OCI-LY1 (cell line): Measurements from ENCODE around the gene TSGA10.

Experiments used
- H2AFZ ChIP-seq: fragments of 200-600 bp; sonication (generic), shearing (Covaris generic); 2 replicates; pipeline ENCODE4 v1.6.0; 2014; ENCODE audit warnings: antibody characterized with exemption, mild to moderate bottlenecking, low read length
- H3F3A ChIP-seq: fragments of 200-600 bp; sonication (generic), shearing (Covaris generic); 2 replicates; pipeline ENCODE4 v1.6.0; 2014; ENCODE audit warnings: mild to moderate bottlenecking, antibody characterized with exemption, low read length, moderate library complexity; ENCODE audit not compliant: insufficient read depth
- H3K27ac ChIP-seq: fragments of 200-600 bp; sonication (generic); 2 replicates; pipeline ENCODE4 v1.5.1; 2014; ENCODE audit warnings: low read length, mixed run types, mild to moderate bottlenecking, low read depth; ENCODE audit not compliant: poor library complexity, severe bottlenecking
- H3K27me3 ChIP-seq: fragments of 200-600 bp; sonication (generic); 2 replicates; pipeline ENCODE4 v1.6.0; 2014; ENCODE audit warnings: antibody characterized with exemption, mild to moderate bottlenecking, low read length, moderate library complexity; ENCODE audit not compliant: insufficient read depth
- H3K36me3 ChIP-seq: fragments of 200-600 bp; sonication (generic); 2 replicates; pipeline ENCODE4 v1.6.1; 2014; ENCODE audit warnings: mild to moderate bottlenecking, antibody characterized with exemption, low read length, moderate library complexity, mixed read lengths; ENCODE audit not compliant: insufficient read depth
- H3K4me1 ChIP-seq: fragments of 200-600 bp; sonication (generic); 2 replicates; pipeline ENCODE4 v1.5.1; 2014; ENCODE audit warnings: mild to moderate bottlenecking, low read length, moderate library complexity; ENCODE audit not compliant: insufficient read depth, severe bottlenecking
- H3K4me2 ChIP-seq: fragments of 200-600 bp; sonication (generic), shearing (Covaris generic); 2 replicates; pipeline ENCODE4 v1.6.1; 2014; ENCODE audit warnings: low read length
- H3K4me3 ChIP-seq: fragments of 200-600 bp; sonication (generic); 2 replicates; pipeline ENCODE4 v1.5.1; 2014; ENCODE audit warnings: low read length, low read depth, mild to moderate bottlenecking, mixed read lengths; ENCODE audit not compliant: poor library complexity, severe bottlenecking
- H3K79me2 ChIP-seq: fragments of 200-600 bp; shearing (Covaris generic); 2 replicates; pipeline ENCODE4 v1.6.1; 2016; ENCODE audit warnings: mixed run types, low read length, mixed read lengths; ENCODE audit not compliant: insufficient read depth
- H3K9ac ChIP-seq: fragments of 200-600 bp; sonication (generic), shearing (Covaris generic); 2 replicates; pipeline ENCODE4 v1.6.1; 2014; ENCODE audit warnings: mild to moderate bottlenecking, low read length, mixed read lengths
- H3K9me2 ChIP-seq: fragments of 200-600 bp; sonication (generic), shearing (Covaris generic); 2 replicates; pipeline ENCODE4 v1.6.1; 2014; ENCODE audit warnings: low read depth, mild to moderate bottlenecking, low read length, mixed read lengths
- H3K9me3 ChIP-seq: fragments of 200-600 bp; shearing (Covaris generic); 2 replicates; pipeline ENCODE4 v1.6.1; 2014; ENCODE audit warnings: low read length, mixed read lengths
- H4K20me1 ChIP-seq: fragments of 200-600 bp; sonication (generic), shearing (Covaris generic); 2 replicates; pipeline ENCODE4 v1.6.0; 2016; ENCODE audit warnings: mild to moderate bottlenecking, low read length; ENCODE audit not compliant: insufficient read depth
- CTCF ChIP-seq: fragments of 200-600 bp; sonication (generic), shearing (Covaris generic); IDR thresholded peaks from 2 replicates; pipeline ENCODE4 v1.5.1; 2017; ENCODE audit warnings: mild to moderate bottlenecking, antibody characterized with exemption, low read length, moderate library complexity, mixed read lengths
- EZH2 ChIP-seq: fragments of 200-600 bp; sonication (generic), shearing (Covaris generic); IDR thresholded peaks from 2 replicates; pipeline ENCODE4 v1.8.0; 2017; ENCODE audit warnings: borderline replicate concordance, mixed run types, mild to moderate bottlenecking, antibody characterized with exemption, low read length, moderate library complexity, mixed read lengths

The TSGA10 gene

GRCh38 chr2:99154643-99155536, at the start of gene TSGA10, which contains the start of gene LIPT1:
TSS of gene TSGA10 (minus strand) at chr2:99154942. CDS start at chr2:99109439, 45,503 bp downstream.
TSS of gene LIPT1 (plus strand) at chr2:99154967. CDS start at chr2:99161958, 6,991 bp downstream.
- Histone ChIP-seq H3K4me1 (peaks cover 34% of the 10 kb centered on the region), H2AFZ (peak within 1 kb of the TSS; percentile 34; the same call in 1 of the 2 replicates), H3K9me2 (no peaks in the 10 kb centered on the region), H4K20me1 (no peaks in the 10 kb centered on the region), H3F3A (no peaks in the 10 kb centered on the region), H3K27me3 (no peaks in the 10 kb centered on the region), H3K9ac (peak within 1 kb of the TSS; percentile 95), H3K79me2 (peaks cover 9% of the 10 kb centered on the region; the same call in 1 of the 2 replicates), H3K36me3 (peaks cover 19% of the 10 kb centered on the region; the same call in 1 of the 2 replicates), H3K4me2 (peak within 1 kb of the TSS; percentile 96), H3K27ac (peak within 1 kb of the TSS; percentile 66), H3K4me3 (peak within 1 kb of the TSS; percentile 82), H3K9me3 (no peaks in the 10 kb centered on the region)
- TF ChIP-seq CTCF: peak; percentile 31; the same call in 1 of the 2 replicates
- no peak for TF ChIP-seq EZH2

GRCh38 chr2:99201959-99202678, 47.4 kb upstream of the TSGA10 start:
- Histone ChIP-seq H3K79me2 (no peaks in the 10 kb centered on the region), H4K20me1 (no peaks in the 10 kb centered on the region), H3K9ac (no peak overlapping the region), H3K27ac (no peak overlapping the region), H3K27me3 (no peaks in the 10 kb centered on the region), H3K36me3 (peaks cover 6% of the 10 kb centered on the region), H3K9me3 (no peaks in the 10 kb centered on the region), H3K9me2 (no peaks in the 10 kb centered on the region), H2AFZ (no peak overlapping the region), H3K4me1 (no peaks in the 10 kb centered on the region), H3K4me2 (no peak overlapping the region), H3K4me3 (no peak overlapping the region), H3F3A (no peaks in the 10 kb centered on the region)
- TF ChIP-seq EZH2 (no peak), CTCF (no peak)

GRCh38 chr2:99200076-99200800, 45.5 kb upstream of the TSGA10 start:
- Histone ChIP-seq H3K27ac (no peak overlapping the region), H3K79me2 (no peaks in the 10 kb centered on the region), H3K36me3 (peaks cover 24% of the 10 kb centered on the region), H3K4me3 (no peak overlapping the region), H3K9me3 (no peaks in the 10 kb centered on the region), H4K20me1 (no peaks in the 10 kb centered on the region), H3K9ac (no peak overlapping the region), H3K4me1 (no peaks in the 10 kb centered on the region), H3K27me3 (no peaks in the 10 kb centered on the region), H3K4me2 (no peak overlapping the region), H2AFZ (no peak overlapping the region), H3F3A (no peaks in the 10 kb centered on the region), H3K9me2 (no peaks in the 10 kb centered on the region)
- no peak for TF ChIP-seq EZH2
